Osteoblast (primary cell): ENCODE measurements around the gene TVP23C. TPM values are rescaled to one million over a fixed set of nuclear protein-coding genes. Genes with fewer than 3 reads are reported as not detected.
A peak's percentile ranks its signal among the peaks of the same experiment; 100 is the strongest.

Source experiments
- DNase-seq: peaks from one replicate; pipeline ENCODE4 v3.0.0; 2011; ENCODE audit warnings: low spot score, mixed read lengths; ENCODE audit not compliant: insufficient read length; ENCODE audit errors: missing footprints
- H2AFZ ChIP-seq: 2 replicates; pipeline ENCODE4 v1.6.0; 2011; ENCODE audit warnings: mild to moderate bottlenecking, low read length
- H3K27ac ChIP-seq: 2 replicates; pipeline ENCODE4 v1.5.1; 2011; ENCODE audit warnings: mild to moderate bottlenecking, low read depth, low read length, moderate library complexity
- H3K27me3 ChIP-seq: 2 replicates; pipeline ENCODE4 v1.6.0; 2012; ENCODE audit warnings: mild to moderate bottlenecking, control low read depth, inconsistent platforms, low read length, moderate library complexity; ENCODE audit not compliant: insufficient read depth
- H3K36me3 ChIP-seq: 2 replicates; pipeline ENCODE4 v1.5.1; 2011; ENCODE audit warnings: mild to moderate bottlenecking, low read length, control low read depth, moderate library complexity; ENCODE audit not compliant: insufficient read depth
- H3K4me1 ChIP-seq: 2 replicates; pipeline ENCODE4 v1.5.1; 2011; ENCODE audit warnings: mild to moderate bottlenecking, low read length, control low read depth, moderate library complexity; ENCODE audit not compliant: insufficient read depth
- H3K4me2 ChIP-seq: 2 replicates; pipeline ENCODE4 v1.6.0; 2011; ENCODE audit warnings: mild to moderate bottlenecking, low read length; ENCODE audit not compliant: insufficient read depth
- H3K4me3 ChIP-seq: fragments of 200-600 bp; sonication (generic); 3 replicates; pipeline ENCODE4 v1.5.1; 2012; ENCODE audit warnings: mild to moderate bottlenecking, low read length, inconsistent platforms; ENCODE audit not compliant: insufficient read depth
- H3K79me2 ChIP-seq: 2 replicates; pipeline ENCODE4 v1.6.0; 2012; ENCODE audit warnings: mild to moderate bottlenecking, low read length, control low read depth, inconsistent platforms; ENCODE audit not compliant: insufficient read depth
- H3K9me3 ChIP-seq: 2 replicates; pipeline ENCODE4 v1.5.1; 2011; ENCODE audit warnings: low read depth, low read length, control low read depth
- H4K20me1 ChIP-seq: 2 replicates; pipeline ENCODE4 v1.6.0; 2012; ENCODE audit warnings: mild to moderate bottlenecking, low read length, control low read depth; ENCODE audit not compliant: insufficient read depth
- CTCF ChIP-seq: IDR thresholded peaks from 2 replicates; pipeline ENCODE4 v1.5.1; 2011; ENCODE audit warnings: mild to moderate bottlenecking, low read depth, low read length, moderate library complexity; ENCODE audit errors: extremely low read depth
- total RNA-seq: library from RNA; depleted of rRNA; stranded (reverse); fragments of >200 nt; gene quantifications from 2 replicates; pipeline ENCODE4 v1.2.3, GENCODE V29; 2012

The TVP23C gene
- total RNA-seq, 1 donor: 38.4 TPM

- peaks cover 33% of the 10 kb centered on the region for H3K4me1 ChIP-seq
- H4K20me1 ChIP-seq: no peaks in the 10 kb centered on the region
- no peaks in the 10 kb centered on the region for H3K9me3 ChIP-seq
- no peak overlapping the region for H3K4me3 ChIP-seq
- H3K4me2 ChIP-seq: no peak overlapping the region
- TF ChIP-seq CTCF: no peak
- H2AFZ ChIP-seq: no peak overlapping the region
- H3K27ac ChIP-seq: no peak overlapping the region
- H3K79me2 ChIP-seq: no peaks in the 10 kb centered on the region
- no peaks in the 10 kb centered on the region for H3K36me3 ChIP-seq
- no peaks in the 10 kb centered on the region for H3K27me3 ChIP-seq
- DNase-seq: no peak
These were observed 97.2 kb downstream of the TVP23C start for GRCh38 chr17:15466131-15466530.

GRCh38 chr17:15465045-15465701 is 98.1 kb downstream of the TVP23C start:
- DNase-seq: no peak
- Histone ChIP-seq H3K27me3 (no peaks in the 10 kb centered on the region), H3K27ac (no peak overlapping the region), H3K79me2 (no peaks in the 10 kb centered on the region), H4K20me1 (no peaks in the 10 kb centered on the region), H3K4me2 (no peak overlapping the region), H3K9me3 (no peaks in the 10 kb centered on the region), H3K4me1 (peaks cover 32% of the 10 kb centered on the region), H3K36me3 (no peaks in the 10 kb centered on the region), H3K4me3 (no peak overlapping the region), H2AFZ (no peak overlapping the region)
- no peak for TF ChIP-seq CTCF

GRCh38 chr17:15464231-15464985 is 98.9 kb downstream of the TVP23C start:
- H2AFZ ChIP-seq: no peak overlapping the region
- H4K20me1 ChIP-seq: no peaks in the 10 kb centered on the region
- H3K27me3 ChIP-seq: no peaks in the 10 kb centered on the region
- H3K4me1 ChIP-seq: peaks cover 24% of the 10 kb centered on the region
- H3K79me2 ChIP-seq: no peaks in the 10 kb centered on the region
- no peaks in the 10 kb centered on the region for H3K9me3 ChIP-seq
- no peaks in the 10 kb centered on the region for H3K36me3 ChIP-seq
- H3K4me2 ChIP-seq: no peak overlapping the region
- no peak for TF ChIP-seq CTCF
- no peak overlapping the region for H3K4me3 ChIP-seq
- no peak overlapping the region for H3K27ac ChIP-seq
- DNase-seq: peak; percentile 43
